Osteocyte (in vitro differentiated cells): ENCODE measurements around the gene RPS28. TPM values are rescaled to one million over a fixed set of nuclear protein-coding genes. Genes with fewer than 3 reads are reported as not detected.

Source experiments
- DNase-seq: peaks from one replicate; pipeline ENCODE4 v3.0.0; 2021; ENCODE audit warnings: mixed read lengths; ENCODE audit not compliant: unreplicated experiment; ENCODE audit errors: extremely low spot score
- H3K27ac Mint-ChIP-seq: one replicate; pipeline ENCODE4 v1.8.0; 2021; ENCODE audit warnings: mild to moderate bottlenecking, mixed read lengths; ENCODE audit not compliant: unreplicated experiment
- H3K27me3 Mint-ChIP-seq: one replicate; pipeline ENCODE4 v1.8.0; 2021; ENCODE audit warnings: mixed read lengths; ENCODE audit not compliant: unreplicated experiment
- H3K36me3 Mint-ChIP-seq: one replicate; pipeline ENCODE4 v1.8.0; 2021; ENCODE audit warnings: mixed read lengths; ENCODE audit not compliant: unreplicated experiment
- H3K4me1 Mint-ChIP-seq: one replicate; pipeline ENCODE4 v1.8.0; 2021; ENCODE audit warnings: mixed read lengths; ENCODE audit not compliant: unreplicated experiment
- H3K4me3 Mint-ChIP-seq: one replicate; pipeline ENCODE4 v1.8.0; 2021; ENCODE audit warnings: mild to moderate bottlenecking, moderate library complexity, mixed read lengths; ENCODE audit not compliant: unreplicated experiment
- H3K9me3 Mint-ChIP-seq: one replicate; pipeline ENCODE4 v1.8.0; 2021; ENCODE audit warnings: mixed read lengths; ENCODE audit not compliant: unreplicated experiment
- total RNA-seq: library from RNA; stranded (reverse); gene quantifications from 2 replicates; pipeline ENCODE4 v1.2.1, GENCODE V29; 2021
- TF ChIP-seq, protein P1 (sequence below): fragments of 200-600 bp; sonication (generic); IDR thresholded peaks from 2 replicates; pipeline ENCODE4 v1.5.0; 2021; ENCODE audit warnings: antibody characterized with exemption, mild to moderate bottlenecking, moderate library complexity

The RPS28 gene
- total RNA-seq, 1 donor from 2014 or later, result 1,597 TPM

GRCh38 chr19:8357007-8357521 lies 35.8 kb downstream of the RPS28 start:
- Mint-ChIP-seq H3K27me3 (no peaks in the 10 kb centered on the region), H3K27ac (peak overlapping the region; percentile 54), H3K4me1 (peaks cover 44% of the 10 kb centered on the region), H3K9me3 (peaks cover 4% of the 10 kb centered on the region), H3K4me3 (no peak overlapping the region), H3K36me3 (no peaks in the 10 kb centered on the region)
- TF ChIP-seq, protein P1, sequence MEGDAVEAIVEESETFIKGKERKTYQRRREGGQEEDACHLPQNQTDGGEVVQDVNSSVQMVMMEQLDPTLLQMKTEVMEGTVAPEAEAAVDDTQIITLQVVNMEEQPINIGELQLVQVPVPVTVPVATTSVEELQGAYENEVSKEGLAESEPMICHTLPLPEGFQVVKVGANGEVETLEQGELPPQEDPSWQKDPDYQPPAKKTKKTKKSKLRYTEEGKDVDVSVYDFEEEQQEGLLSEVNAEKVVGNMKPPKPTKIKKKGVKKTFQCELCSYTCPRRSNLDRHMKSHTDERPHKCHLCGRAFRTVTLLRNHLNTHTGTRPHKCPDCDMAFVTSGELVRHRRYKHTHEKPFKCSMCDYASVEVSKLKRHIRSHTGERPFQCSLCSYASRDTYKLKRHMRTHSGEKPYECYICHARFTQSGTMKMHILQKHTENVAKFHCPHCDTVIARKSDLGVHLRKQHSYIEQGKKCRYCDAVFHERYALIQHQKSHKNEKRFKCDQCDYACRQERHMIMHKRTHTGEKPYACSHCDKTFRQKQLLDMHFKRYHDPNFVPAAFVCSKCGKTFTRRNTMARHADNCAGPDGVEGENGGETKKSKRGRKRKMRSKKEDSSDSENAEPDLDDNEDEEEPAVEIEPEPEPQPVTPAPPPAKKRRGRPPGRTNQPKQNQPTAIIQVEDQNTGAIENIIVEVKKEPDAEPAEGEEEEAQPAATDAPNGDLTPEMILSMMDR, result no peak
- no peak for DNase-seq

- Mint-ChIP-seq H3K27ac (no peak overlapping the region), H3K4me1 (peaks cover 50% of the 10 kb centered on the region), H3K9me3 (peaks cover 4% of the 10 kb centered on the region), H3K4me3 (no peak overlapping the region), H3K27me3 (no peaks in the 10 kb centered on the region), H3K36me3 (no peaks in the 10 kb centered on the region)
- DNase-seq, result no peak
- TF ChIP-seq, protein P1, result no peak
These were observed 37.7 kb downstream of the RPS28 start for GRCh38 chr19:8358948-8359347.

DNA sequence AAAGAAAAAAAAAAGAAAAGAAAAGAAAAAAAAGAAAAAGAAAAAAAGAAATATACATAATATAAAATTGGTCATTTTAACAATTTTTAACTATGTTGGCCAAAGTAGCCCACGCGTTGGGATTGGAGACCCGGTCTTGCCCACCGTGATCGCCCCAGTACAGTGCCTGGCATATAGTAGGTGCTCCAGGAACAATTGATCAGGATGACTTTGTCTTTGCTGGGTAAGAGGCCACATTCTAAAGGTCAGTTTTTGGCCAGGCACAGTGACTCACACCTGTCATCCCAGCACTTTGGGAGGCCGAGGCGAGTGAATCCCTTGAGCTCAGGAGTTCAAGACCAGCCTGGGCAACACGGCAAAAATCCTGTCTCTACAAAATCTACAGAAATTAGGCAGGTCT lies 38.9 kb downstream of the RPS28 start:
- H3K4me1 Mint-ChIP-seq, result peaks cover 45% of the 10 kb centered on the region
- H3K27ac Mint-ChIP-seq, result no peak overlapping the region
- H3K27me3 Mint-ChIP-seq, result no peaks in the 10 kb centered on the region
- TF ChIP-seq, protein P1, result no peak
- H3K36me3 Mint-ChIP-seq, result no peaks in the 10 kb centered on the region
- no peak overlapping the region for H3K4me3 Mint-ChIP-seq
- no peak for DNase-seq
- peaks cover 4% of the 10 kb centered on the region for H3K9me3 Mint-ChIP-seq

DNA sequence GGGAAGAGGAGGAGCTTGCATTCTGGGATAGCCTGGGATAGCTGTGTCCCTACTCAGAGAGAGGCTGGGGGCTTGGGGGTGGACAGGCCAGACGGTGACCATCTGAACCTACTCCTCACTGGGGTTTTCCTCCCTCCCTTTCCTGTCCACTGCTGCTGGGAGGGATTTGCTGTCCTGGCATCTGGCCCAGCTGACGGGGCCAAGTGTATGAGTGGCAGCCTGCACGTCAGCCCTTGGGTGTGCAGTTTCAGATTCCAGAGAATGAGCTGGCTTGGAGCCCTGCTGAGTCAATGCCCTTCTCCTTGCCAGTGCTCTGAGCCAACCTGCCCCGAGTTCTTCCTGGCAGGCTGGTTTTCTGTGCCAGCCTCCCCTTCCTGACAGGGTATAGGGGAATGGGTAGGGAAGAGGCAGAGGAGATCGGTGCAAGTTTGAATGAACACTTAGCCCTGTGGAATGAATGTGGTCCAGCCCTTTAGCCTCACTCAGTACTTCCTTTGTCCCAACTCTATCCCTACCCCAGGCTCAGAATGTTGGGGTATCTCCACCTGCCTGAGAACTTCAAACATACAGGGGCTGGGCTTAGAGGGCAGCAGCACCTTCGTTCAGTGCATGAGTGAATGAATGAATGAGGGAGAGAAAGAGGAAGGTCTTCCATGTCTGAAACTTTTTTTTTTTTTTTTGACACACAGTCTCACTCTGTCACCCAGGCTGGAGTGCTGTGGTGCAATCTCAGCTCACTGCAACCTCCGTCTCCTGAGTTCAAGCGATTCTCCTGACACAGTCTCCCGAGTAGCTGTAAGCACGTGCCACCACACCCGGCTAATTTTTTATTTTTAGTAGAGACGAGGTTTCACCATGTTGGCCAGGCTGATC lies 40.9 kb downstream of the RPS28 start:
- Mint-ChIP-seq H3K27ac (peak overlapping the region; percentile 95), H3K4me3 (peak overlapping the region; percentile 54), H3K9me3 (no peaks in the 10 kb centered on the region), H3K36me3 (no peaks in the 10 kb centered on the region), H3K27me3 (no peaks in the 10 kb centered on the region), H3K4me1 (peaks cover 39% of the 10 kb centered on the region)
- DNase-seq, result peak; percentile 97
- TF ChIP-seq, protein P1, result no peak
